Stimulated activated CD8-positive, alpha-beta memory T cell treated with anti-CD3 and anti-CD28 coated beads, Interleukin-15, amount 100 ng/mL, for 4 hours (primary cell): ENCODE results near the gene CHMP5.

Source experiments
- DNase-seq, 2 donors: peaks; one replicate each; pipeline ENCODE4 v3.0.0-alpha.2; 2020; ENCODE audit warnings: low read depth in 2 of 2

Gene CHMP5

DNA sequence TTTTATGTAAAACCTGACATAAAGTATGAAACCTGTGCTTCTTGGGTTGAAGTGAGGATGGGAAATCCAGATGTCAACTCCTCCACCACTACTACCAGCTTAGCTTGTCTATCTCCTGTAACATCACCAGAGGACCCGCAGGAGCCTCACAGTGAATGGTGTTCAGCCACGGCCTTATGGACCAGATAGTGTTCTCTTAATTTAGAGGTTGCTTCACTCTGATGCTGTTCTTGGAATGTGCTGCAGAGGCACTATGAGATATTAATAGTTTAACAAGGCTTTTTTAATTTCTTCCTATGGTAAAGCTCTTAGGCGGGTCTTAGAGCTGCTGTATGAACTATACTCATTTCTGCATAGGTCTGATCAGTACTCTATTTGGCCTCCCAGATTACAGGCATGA is 53.4 kb downstream of the CHMP5 start:
- no peak for DNase-seq

DNA sequence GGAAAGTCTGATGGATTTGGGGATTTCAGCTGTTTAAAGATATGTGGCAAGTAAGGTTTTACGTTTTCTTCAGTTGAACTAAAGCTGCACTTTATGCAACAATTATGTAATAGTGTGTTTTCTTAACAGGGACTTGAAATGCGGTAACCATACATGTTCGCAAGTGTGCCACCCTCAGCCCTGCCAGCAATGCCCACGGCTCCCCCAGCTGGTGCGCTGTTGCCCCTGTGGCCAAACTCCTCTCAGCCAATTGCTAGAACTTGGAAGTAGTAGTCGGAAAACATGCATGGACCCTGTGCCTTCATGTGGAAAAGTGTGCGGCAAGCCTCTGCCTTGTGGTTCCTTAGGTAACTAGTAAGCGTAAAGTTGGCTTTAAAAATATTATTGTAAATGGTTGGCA is 53.9 kb downstream of the CHMP5 start:
- no peak for DNase-seq

DNA sequence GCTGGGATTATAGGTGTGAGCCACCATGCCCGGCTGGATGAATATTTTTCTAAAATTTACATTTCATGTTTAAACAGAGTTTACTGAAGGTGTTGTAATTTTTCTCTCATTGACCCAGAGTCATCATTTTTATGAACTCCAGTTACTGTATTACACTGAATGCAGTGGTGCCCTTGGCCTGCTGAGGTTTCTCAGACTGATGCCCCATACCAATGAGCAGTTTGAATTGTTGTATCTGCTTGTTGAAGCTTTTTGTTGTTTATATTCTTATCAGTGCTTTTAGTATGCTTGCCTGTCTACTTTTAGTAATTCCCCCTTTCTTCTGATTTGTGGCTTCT is 55.4 kb downstream of the CHMP5 start:
- DNase-seq = no peak

DNA sequence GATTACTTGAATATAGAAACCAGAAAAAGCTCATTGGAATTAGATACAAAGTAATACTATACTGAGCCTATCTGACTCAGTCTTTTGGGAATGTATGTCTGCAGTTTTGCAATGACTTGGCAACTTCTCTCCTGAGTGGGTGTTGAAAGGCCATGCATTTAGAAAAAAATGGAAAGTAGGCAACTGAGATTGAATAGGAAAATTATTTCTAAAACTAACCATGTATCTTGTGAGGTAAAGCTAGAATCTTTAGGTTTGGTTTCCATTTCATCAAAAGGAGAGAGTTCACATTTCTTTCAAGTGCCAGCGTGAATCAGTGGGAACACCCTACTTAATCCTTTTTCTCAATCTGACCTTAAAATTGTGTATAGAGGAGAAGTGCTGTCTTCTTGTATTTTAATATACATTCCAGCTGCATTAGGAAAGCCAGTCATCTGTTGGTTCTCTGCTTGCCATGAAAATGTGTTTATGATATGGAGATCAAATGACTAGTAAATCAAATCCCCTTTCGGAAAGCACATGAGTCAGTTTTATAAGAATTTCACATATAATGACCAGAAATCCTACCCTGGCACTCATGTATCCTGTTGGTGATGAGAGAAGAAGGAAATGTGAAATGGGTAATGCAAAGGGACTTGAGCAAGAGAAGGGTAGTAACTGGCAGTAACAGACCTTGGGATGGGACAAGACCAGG is 55.9 kb downstream of the CHMP5 start:
- DNase-seq = no peak

DNA sequence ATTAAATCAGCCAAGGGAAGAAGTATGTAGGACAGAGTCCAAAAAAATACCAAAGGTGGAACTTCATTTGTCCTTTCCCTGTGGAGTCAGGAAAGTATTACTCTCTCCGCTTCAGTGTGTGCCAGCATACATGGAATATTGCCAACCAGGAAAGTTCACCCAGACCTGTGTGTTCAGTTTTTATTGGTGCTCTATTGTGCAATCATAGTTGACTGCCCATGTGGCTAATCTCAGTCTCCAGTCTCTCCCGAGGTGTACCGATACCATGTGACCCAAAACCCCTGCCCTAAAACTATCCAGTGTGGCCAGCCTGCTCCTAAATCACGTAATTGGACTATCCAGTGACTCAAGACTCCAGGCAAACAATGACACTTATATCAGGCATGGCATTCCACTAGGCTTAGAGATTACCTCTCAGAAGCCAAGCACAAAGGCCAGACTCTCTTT is 64.3 kb downstream of the CHMP5 start:
- DNase-seq = no peak

DNA sequence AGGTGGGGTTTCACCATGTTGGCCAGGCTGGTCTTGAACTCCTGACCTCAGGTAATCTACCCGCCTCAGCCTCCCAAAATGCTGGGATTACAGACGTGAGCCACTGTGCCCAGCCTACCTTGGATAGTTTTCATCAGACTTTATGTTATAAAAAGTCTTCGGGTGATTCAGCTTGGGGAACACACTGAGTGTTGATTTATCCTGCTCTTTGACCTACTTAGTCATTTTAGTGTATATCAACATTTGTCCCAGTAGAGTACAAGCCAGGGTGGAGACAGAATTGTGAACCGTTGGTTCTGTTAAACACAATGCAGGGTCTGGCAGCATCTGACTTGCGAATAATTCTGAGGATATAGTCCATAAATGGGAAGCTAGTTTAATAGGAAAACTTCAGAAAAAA is 65.1 kb downstream of the CHMP5 start:
- no peak for DNase-seq

DNA sequence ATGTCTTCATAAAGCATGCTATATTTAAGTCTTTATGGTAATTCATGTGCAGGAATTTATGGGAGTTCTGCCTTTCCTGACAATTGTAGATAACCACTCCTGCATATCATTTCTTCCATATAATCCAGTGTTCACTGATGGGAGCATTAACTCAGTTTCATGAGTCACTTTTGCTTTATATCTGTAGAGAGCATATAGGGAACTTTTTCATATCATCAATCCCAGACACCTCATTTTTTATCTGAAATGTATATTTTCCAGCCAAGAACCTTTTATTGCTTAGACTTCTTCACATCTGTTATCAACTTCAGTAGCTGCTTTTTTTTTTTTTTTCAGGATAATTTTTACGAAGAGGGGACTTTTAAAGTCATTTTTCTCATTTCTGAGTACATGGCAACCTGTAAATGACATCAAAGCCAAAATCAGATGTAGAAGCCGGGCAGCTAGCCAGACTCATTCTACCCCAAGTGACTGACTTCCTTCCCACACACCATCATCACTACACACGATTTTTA is 66.6 kb downstream of the CHMP5 start:
- DNase-seq = no peak
